Mucosa of descending colon (tissue), 3 donors: ENCODE measurements around the gene SMC6. TPM values are rescaled to one million over a fixed set of nuclear protein-coding genes. Genes with fewer than 3 reads are reported as not detected.

ENCODE experiments used
- ATAC-seq: fragments of 200-7000 bp; cut with Tn5 transposase; one replicate; pipeline ENCODE4 v1.9.1; 2020; ENCODE audit warnings: mild to moderate bottlenecking, moderate library complexity
- DNase-seq, 3 donors: peaks; one replicate each; pipeline ENCODE4 v3.0.0-alpha.2; 2020
- H3K36me3 ChIP-seq: fragments of 200-600 bp; one replicate; pipeline ENCODE4 v1.8.0; 2021; ENCODE audit warnings: low read depth, mild to moderate bottlenecking
- H3K4me1 ChIP-seq: fragments of 200-600 bp; one replicate; pipeline ENCODE4 v1.8.0; 2021; ENCODE audit warnings: low read depth, mild to moderate bottlenecking
- H3K4me3 ChIP-seq: fragments of 200-600 bp; one replicate; pipeline ENCODE4 v1.8.0; 2021; ENCODE audit warnings: mild to moderate bottlenecking
- H3K9me3 ChIP-seq: fragments of 200-600 bp; one replicate; pipeline ENCODE4 v1.8.0; 2021; ENCODE audit warnings: mild to moderate bottlenecking
- CTCF ChIP-seq: fragments of 200-600 bp; IDR thresholded peaks from one replicate; pipeline ENCODE4 v1.8.0; 2022; ENCODE audit warnings: antibody characterized with exemption, mild to moderate bottlenecking
- intact Hi-C, 2 donors: fragments of 100-400 bp; cut with DNase I in 1 of 2; cut with micrococcal nuclease in 1 of 2; formaldehyde crosslinking; loops; one replicate each; pipeline versions ENCODE4 v1.11.0 to v1.11.1; 2022; cut with DNase I, micrococcal nuclease
- total RNA-seq, 3 donors: library from RNA; stranded (reverse); fragmentation: NEBNext Ultra II Directional in 2 of 3; extraction: Animal tissue kit (Norgen Biotek cat#: 25700) in 2 of 3; gene quantifications; one replicate each; pipeline versions ENCODE4 v1.2.1 to v1.2.4, GENCODE V29; 2021 to 2023
- donor health status: DM: no; HTN: no; CAD: no; lungs with moderate emphysema.
- donor health status: DM: no; HTN: no; CAD: no.
- donor health status: DM: no; HTN: yes; CAD: no.

SMC6 gene
- total RNA-seq, 3 donors from 2014 or later = 18.1 to 24.8 (median 22.9) TPM

- no peak for TF ChIP-seq CTCF
- intact Hi-C loops = no loop called here
- Histone ChIP-seq H3K36me3 (no peaks in the 10 kb centered on the region), H3K4me3 (no peak overlapping the region), H3K4me1 (no peaks in the 10 kb centered on the region), H3K9me3 (no peaks in the 10 kb centered on the region)
- DNase-seq = no peak
- ATAC-seq = no peak
Observed at GRCh38 chr2:17637131-17637906, 116.3 kb downstream of the SMC6 start.

GRCh38 chr2:17636257-17636656 is 117.4 kb downstream of the SMC6 start:
- DNase-seq (no peak), ATAC-seq (no peak)
- no peaks in the 10 kb centered on the region for H3K4me1 ChIP-seq
- no peak for TF ChIP-seq CTCF
- no peaks in the 10 kb centered on the region for H3K9me3 ChIP-seq
- H3K4me3 ChIP-seq = no peak overlapping the region
- H3K36me3 ChIP-seq = no peaks in the 10 kb centered on the region
- intact Hi-C loops = no loop called here

- no peaks in the 10 kb centered on the region for H3K36me3 ChIP-seq
- no peaks in the 10 kb centered on the region for H3K9me3 ChIP-seq
- ATAC-seq (no peak), DNase-seq (no peak)
- H3K4me3 ChIP-seq = no peak overlapping the region
- intact Hi-C loops = no loop called here
- TF ChIP-seq CTCF = no peak
- no peaks in the 10 kb centered on the region for H3K4me1 ChIP-seq
Observed at GRCh38 chr2:17634997-17635396, 118.6 kb downstream of the SMC6 start.

- no peaks in the 10 kb centered on the region for H3K4me1 ChIP-seq
- no peak for DNase-seq
- no peaks in the 10 kb centered on the region for H3K36me3 ChIP-seq
- ATAC-seq = no peak
- intact Hi-C loops = no loop called here
- no peaks in the 10 kb centered on the region for H3K9me3 ChIP-seq
- no peak for TF ChIP-seq CTCF
- no peak overlapping the region for H3K4me3 ChIP-seq
Observed at GRCh38 chr2:17630089-17630488, 123.5 kb downstream of the SMC6 start.

GRCh38 chr2:17628349-17629261 is 125.0 kb downstream of the SMC6 start:
- ATAC-seq (no peak), DNase-seq (no peak)
- H3K9me3 ChIP-seq = no peaks in the 10 kb centered on the region
- no peak for TF ChIP-seq CTCF
- intact Hi-C loops = no loop called here
- H3K4me1 ChIP-seq = no peaks in the 10 kb centered on the region
- H3K36me3 ChIP-seq = no peaks in the 10 kb centered on the region
- H3K4me3 ChIP-seq = no peak overlapping the region
